Pancreas (tissue), 10 donors: ENCODE data around the gene IL18RAP. TPM values are rescaled to one million over a fixed set of nuclear protein-coding genes. Genes with fewer than 3 reads are reported as not detected.

ENCODE experiments used
- ATAC-seq, 4 donors: fragments of 200-7000 bp; cut with Tn5 transposase; one replicate each; pipeline versions ENCODE4 v1.8.0 to v1.9.1; 2020; ENCODE audit warnings: mild to moderate bottlenecking in 4 of 4, moderate library complexity in 4 of 4
- DNase-seq, 6 donors: peaks; one replicate each; pipeline ENCODE4 v3.0.0-alpha.2; 2020
- FAIRE-seq: peaks from 2 replicates; lab custom pipeline; 2012; peaks lifted over from hg19 to GRCh38; lab: Jason Lieb, UNC
- H3K27ac ChIP-seq, 4 donors: fragments of 200-600 bp; sonication (generic); 1 replicate in 3 of 4; 2 replicates in 1 of 4; pipeline versions ENCODE4 v1.5.0 to v1.8.0; 2020
- H3K27me3 ChIP-seq, 4 donors: fragments of 200-600 bp; one replicate each; pipeline ENCODE4 v1.8.0; 2021
- H3K36me3 ChIP-seq, 3 donors: fragments of 200-600 bp; sonication (generic) in 1 of 3; one replicate each; pipeline versions ENCODE4 v1.5.0 to v1.8.0; 2020 to 2021
- H3K4me1 ChIP-seq, 3 donors: fragments of 200-600 bp; one replicate each; pipeline ENCODE4 v1.8.0; 2021
- H3K4me3 ChIP-seq, 4 donors: fragments of 200-600 bp; sonication (generic) in 2 of 4; one replicate each; pipeline versions ENCODE4 v1.5.0 to v1.8.0; 2020 to 2021
- H3K9me3 ChIP-seq, 4 donors: fragments of 200-600 bp; one replicate each; pipeline ENCODE4 v1.8.0; 2021
- WGBS, 2 donors: extraction: QIAGEN DNeasy Blood & Tissue Kit; methylation state at CpG; one replicate each; pipeline ENCODE4 v1.1.7; 2013; 5-methylcytosine and 5-hydroxymethylcytosine counted together
- intact Hi-C, 3 donors: fragments of 100-400 bp; cut with DNase I; formaldehyde crosslinking; loops; one replicate each; pipeline versions ENCODE4 v1.11.1 to v1.14.2; 2022
- polyA plus RNA-seq, 2 donors: library from polyadenylated mRNA; stranded (reverse); fragments of 200-250 nt; gene quantifications; one replicate each; pipeline ENCODE4 v1.2.3, GENCODE V29; 2013
- total RNA-seq, 6 donors: library from RNA; stranded (reverse); fragmentation: NEBNext Ultra II Directional in 4 of 6; extraction: Animal tissue kit (Norgen Biotek cat#: 25700) in 4 of 6; gene quantifications; one replicate each; pipeline versions ENCODE4 v1.2.1 to v1.2.4, GENCODE V29; 2021 to 2023
- TF ChIP-seq, protein P1 (sequence below), 4 donors: fragments of 200-600 bp; sonication (generic) in 3 of 4; IDR thresholded peaks; one replicate each; pipeline versions ENCODE4 v1.5.0 to v1.8.0; 2021; ENCODE audit warnings: antibody characterized with exemption in 4 of 4
- donor health status: healthy with polysubstance abuse.
- donor health status: DM: no; HTN: no; CAD: no; lungs with moderate emphysema.
- donor health status: DM: no; HTN: no; CAD: no.
- donor health status: control.
- donor health status: control.
- donor health status: Bipolar disorder and iron deficiency.
- donor health status: DM: yes; HTN: yes; CAD: no.
- donor health status: DM: no; HTN: no; CAD: no.
- donor health status: DM: no; HTN: no; CAD: no.
- donor health status: DM: yes; HTN: yes; CAD: no.

Gene IL18RAP
- total and polyA plus RNA-seq, 8 donors: 0.11 to 0.61 (median 0.24) TPM

- H3K4me3 ChIP-seq: no peak overlapping the region
- no peak overlapping the region for H3K27ac ChIP-seq
- intact Hi-C loops: no loop called here
- H3K4me1 ChIP-seq: no peaks in the 10 kb centered on the region
- no peaks in the 10 kb centered on the region for H3K9me3 ChIP-seq
- no peak for ATAC-seq
- WGBS, 2 donors: 79 to 87% methylated on average over 2 of the region's 2 CpGs
- no peak for DNase-seq
- no peak for FAIRE-seq
- no peaks in the 10 kb centered on the region for H3K27me3 ChIP-seq
- H3K36me3 ChIP-seq: no peaks in the 10 kb centered on the region
- TF ChIP-seq, protein P1, sequence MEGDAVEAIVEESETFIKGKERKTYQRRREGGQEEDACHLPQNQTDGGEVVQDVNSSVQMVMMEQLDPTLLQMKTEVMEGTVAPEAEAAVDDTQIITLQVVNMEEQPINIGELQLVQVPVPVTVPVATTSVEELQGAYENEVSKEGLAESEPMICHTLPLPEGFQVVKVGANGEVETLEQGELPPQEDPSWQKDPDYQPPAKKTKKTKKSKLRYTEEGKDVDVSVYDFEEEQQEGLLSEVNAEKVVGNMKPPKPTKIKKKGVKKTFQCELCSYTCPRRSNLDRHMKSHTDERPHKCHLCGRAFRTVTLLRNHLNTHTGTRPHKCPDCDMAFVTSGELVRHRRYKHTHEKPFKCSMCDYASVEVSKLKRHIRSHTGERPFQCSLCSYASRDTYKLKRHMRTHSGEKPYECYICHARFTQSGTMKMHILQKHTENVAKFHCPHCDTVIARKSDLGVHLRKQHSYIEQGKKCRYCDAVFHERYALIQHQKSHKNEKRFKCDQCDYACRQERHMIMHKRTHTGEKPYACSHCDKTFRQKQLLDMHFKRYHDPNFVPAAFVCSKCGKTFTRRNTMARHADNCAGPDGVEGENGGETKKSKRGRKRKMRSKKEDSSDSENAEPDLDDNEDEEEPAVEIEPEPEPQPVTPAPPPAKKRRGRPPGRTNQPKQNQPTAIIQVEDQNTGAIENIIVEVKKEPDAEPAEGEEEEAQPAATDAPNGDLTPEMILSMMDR (IDR thresholded peaks at IDR 0.05): no peak
Measured at GRCh38 chr2:102434655-102435381, 11.9 kb downstream of the IL18RAP start.

GRCh38 chr2:102435741-102436140 lies 12.8 kb downstream of the IL18RAP start:
- intact Hi-C loops: no loop called here
- Histone ChIP-seq H3K36me3 (no peaks in the 10 kb centered on the region), H3K4me1 (no peaks in the 10 kb centered on the region), H3K27me3 (no peaks in the 10 kb centered on the region), H3K9me3 (no peaks in the 10 kb centered on the region), H3K4me3 (no peak overlapping the region), H3K27ac (no peak overlapping the region)
- TF ChIP-seq, protein P1 (IDR thresholded peaks at IDR 0.05): no peak
- WGBS, 2 donors: 87 to 100% methylated on average over 2 of the region's 2 CpGs
- FAIRE-seq (no peak), ATAC-seq (no peak), DNase-seq (no peak)

DNA sequence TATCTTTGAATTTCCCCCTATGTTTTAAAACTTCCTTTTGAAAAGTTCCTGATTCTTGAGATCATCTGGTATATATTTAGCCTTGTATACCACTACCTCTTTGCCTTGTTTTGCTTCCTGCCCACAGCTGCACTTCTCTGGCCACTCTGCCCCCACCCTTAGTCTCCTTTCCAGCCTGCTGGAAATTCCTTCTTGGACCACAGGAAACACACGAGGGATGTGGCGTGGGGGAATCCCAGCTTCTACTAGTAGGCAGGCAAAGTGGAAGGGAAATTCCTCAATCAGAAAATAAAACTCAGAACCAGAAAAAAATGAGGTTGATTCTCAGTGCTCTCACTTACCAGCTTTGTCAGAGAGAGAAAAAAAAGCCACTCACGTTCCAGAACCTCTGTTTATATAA lies 13.4 kb downstream of the IL18RAP start:
- Histone ChIP-seq H3K27ac (no peak overlapping the region), H3K9me3 (no peaks in the 10 kb centered on the region), H3K4me1 (no peaks in the 10 kb centered on the region), H3K4me3 (no peak overlapping the region), H3K36me3 (no peaks in the 10 kb centered on the region), H3K27me3 (no peaks in the 10 kb centered on the region)
- DNase-seq (no peak), ATAC-seq (peak in 1 of 4 donors; percentile 61), FAIRE-seq (no peak)
- 29 to 30% methylated on average over 3 of the region's 3 CpGs for WGBS, 2 donors
- TF ChIP-seq, protein P1 (IDR thresholded peaks at IDR 0.05): no peak
- intact Hi-C loops: no loop called here

DNA sequence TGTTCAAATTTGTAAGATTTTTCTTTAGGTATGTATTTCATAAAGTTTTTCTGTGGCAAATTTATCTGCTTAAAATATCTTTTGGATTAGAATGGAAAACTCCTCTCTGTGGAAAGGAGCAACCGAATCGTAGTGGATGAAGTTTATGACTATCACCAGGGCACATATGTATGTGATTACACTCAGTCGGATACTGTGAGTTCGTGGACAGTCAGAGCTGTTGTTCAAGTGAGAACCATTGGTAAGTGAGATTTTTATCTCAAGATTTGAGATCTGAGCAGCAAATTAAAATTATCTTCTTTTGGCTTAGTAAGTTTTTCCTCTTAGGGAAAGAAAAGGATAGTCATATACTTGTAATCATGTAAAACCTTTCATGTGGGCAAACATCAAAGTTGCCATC lies 14.2 kb downstream of the IL18RAP start:
- no peak for DNase-seq
- WGBS, 2 donors: 68 to 87% methylated on average over 4 of the region's 4 CpGs
- H3K27me3 ChIP-seq: no peaks in the 10 kb centered on the region
- intact Hi-C loops: no loop called here
- no peak for FAIRE-seq
- no peaks in the 10 kb centered on the region for H3K9me3 ChIP-seq
- no peak overlapping the region for H3K27ac ChIP-seq
- ATAC-seq: no peak
- H3K4me1 ChIP-seq: no peaks in the 10 kb centered on the region
- TF ChIP-seq, protein P1 (IDR thresholded peaks at IDR 0.05): no peak
- no peak overlapping the region for H3K4me3 ChIP-seq
- H3K36me3 ChIP-seq: no peaks in the 10 kb centered on the region

- H3K27ac ChIP-seq: no peak overlapping the region
- no peaks in the 10 kb centered on the region for H3K36me3 ChIP-seq
- DNase-seq: no peak
- TF ChIP-seq, protein P1 (IDR thresholded peaks at IDR 0.05): no peak
- WGBS, 2 donors: 82 to 83% methylated on average over 3 of the region's 3 CpGs
- no peak for FAIRE-seq
- no peak overlapping the region for H3K4me3 ChIP-seq
- no peaks in the 10 kb centered on the region for H3K4me1 ChIP-seq
- intact Hi-C loops: no loop called here
- no peaks in the 10 kb centered on the region for H3K9me3 ChIP-seq
- no peaks in the 10 kb centered on the region for H3K27me3 ChIP-seq
- no peak for ATAC-seq
Measured at GRCh38 chr2:102438111-102438510, 15.2 kb downstream of the IL18RAP start.
